SK-N-SH (cell line): ENCODE measurements around the gene MRC1. TPM values are rescaled to one million over a fixed set of nuclear protein-coding genes. Genes with fewer than 3 reads are reported as not detected.
"Not testable (repeated sequence)": the region's sequence is repeated elsewhere in the genome, so short reads cannot be mapped to it uniquely, and the experiment has no call there.

ENCODE experiments used
- CTCF ChIA-PET: fragments of 300-600, 350-600 bp; formaldehyde crosslinking; extraction: SDS; loops from one replicate; lab custom pipeline; 2021; lab: Yijun Ruan, JAX
- POLR2A ChIA-PET: fragments of 350-600 bp; sonication (Branson Sonifier 250); formaldehyde crosslinking; extraction: SDS; loops from one replicate; lab custom pipeline; 2020; ENCODE audit warnings: antibody characterized with exemption, inconsistent platforms; lab: Yijun Ruan, JAX
- DNase-seq: peaks from one replicate; pipeline ENCODE4 v3.0.0; 2012
- H2AFZ ChIP-seq: fragments of 200-600 bp; sonication (generic); 2 replicates; pipeline ENCODE4 v1.8.1; 2016; ENCODE audit warnings: antibody characterized with exemption, mild to moderate bottlenecking, low read depth
- H3F3A ChIP-seq: fragments of 200-600 bp; sonication (generic); replicated peaks from 2 replicates; pipeline ENCODE3; 2016; ENCODE audit warnings: antibody characterized with exemption, mild to moderate bottlenecking; ENCODE audit not compliant: insufficient read depth
- H3K27ac ChIP-seq, 2 experiments: fragments of 200-500 bp in 1 of 2; fragments of 200-600 bp in 1 of 2; sonication (Bioruptor generic) in 1 of 2; sonication (generic), shearing (Covaris generic) in 1 of 2; 2 replicates each; pipeline versions ENCODE4 v1.5.1 to v1.6.1; 2014 to 2016; ENCODE audit warnings: low read depth in 2 of 2, inconsistent platforms in 1 of 2, low read length in 1 of 2, mild to moderate bottlenecking in 1 of 2, mixed read lengths in 1 of 2
- H3K27me3 ChIP-seq: fragments of 200-600 bp; sonication (generic), shearing (Covaris generic); 2 replicates; pipeline ENCODE4 v1.6.1; 2016; ENCODE audit warnings: mixed run types; ENCODE audit not compliant: insufficient read depth
- H3K36me3 ChIP-seq, 2 experiments: fragments of 200-500 bp in 1 of 2; fragments of 200-600 bp in 1 of 2; sonication (Bioruptor generic) in 1 of 2; sonication (generic) in 1 of 2; replicated peaks in 1 of 2; 2 replicates each; pipeline versions ENCODE3 to v1.5.1; 2014 to 2016; ENCODE audit warnings: low read length in 1 of 2, mild to moderate bottlenecking in 1 of 2; ENCODE audit not compliant: insufficient read depth in 2 of 2, control insufficient read depth in 1 of 2
- H3K4me1 ChIP-seq, 2 experiments: fragments of 200-500 bp in 1 of 2; fragments of 200-600 bp in 1 of 2; sonication (Bioruptor generic) in 1 of 2; sonication (generic), shearing (Covaris generic) in 1 of 2; 2 replicates each; pipeline versions ENCODE4 v1.5.1 to v1.6.1; 2014 to 2016; ENCODE audit warnings: low read depth in 1 of 2, low read length in 1 of 2, mixed run types in 1 of 2; ENCODE audit not compliant: insufficient read depth in 2 of 2, control insufficient read depth in 1 of 2
- H3K4me2 ChIP-seq: fragments of 200-600 bp; sonication (generic), shearing (Covaris generic); 2 replicates; pipeline ENCODE4 v1.6.1; 2017; ENCODE audit warnings: mixed run types
- H3K4me3 ChIP-seq, 2 experiments: fragments of 200-500 bp in 1 of 2; fragments of 200-600 bp in 1 of 2; sonication (Bioruptor generic) in 1 of 2; sonication (generic), shearing (Covaris generic) in 1 of 2; 2 replicates each; pipeline versions ENCODE4 v1.5.1 to v1.8.1; 2014 to 2016; ENCODE audit warnings: low read depth in 2 of 2, inconsistent platforms in 1 of 2, low read length in 1 of 2, mild to moderate bottlenecking in 1 of 2, mixed read lengths in 1 of 2, moderate library complexity in 1 of 2
- H3K79me2 ChIP-seq: fragments of 200-600 bp; sonication (generic); 2 replicates; pipeline ENCODE4 v1.8.1; 2017; ENCODE audit warnings: mild to moderate bottlenecking; ENCODE audit not compliant: insufficient read depth
- H3K9ac ChIP-seq: fragments of 200-600 bp; sonication (generic); 2 replicates; pipeline ENCODE4 v1.6.1; 2017; ENCODE audit warnings: mixed run types
- H3K9me2 ChIP-seq: fragments of 200-600 bp; sonication (generic); 2 replicates; pipeline ENCODE4 v1.6.1; 2017; ENCODE audit warnings: mixed run types
- H3K9me3 ChIP-seq: fragments of 200-600 bp; sonication (generic); 2 replicates; pipeline ENCODE4 v1.6.1; 2017; ENCODE audit warnings: mixed run types, mild to moderate bottlenecking, moderate library complexity
- H4K20me1 ChIP-seq: fragments of 200-600 bp; sonication (generic); 2 replicates; pipeline ENCODE4 v1.6.1; 2017; ENCODE audit warnings: mild to moderate bottlenecking, mixed run types; ENCODE audit not compliant: insufficient read depth
- ELF1 ChIP-seq: IDR thresholded peaks from 2 replicates; pipeline ENCODE4 v1.4.0; 2012
- FOSL2 ChIP-seq: IDR thresholded peaks from 2 replicates; pipeline ENCODE4 v1.4.0; 2012; ENCODE audit warnings: low read depth, mild to moderate bottlenecking, moderate library complexity, borderline replicate concordance
- JUND ChIP-seq: IDR thresholded peaks from 2 replicates; pipeline ENCODE4 v1.4.0; 2012
- MAX ChIP-seq: IDR thresholded peaks from 2 replicates; pipeline ENCODE4 v1.4.0; 2012; ENCODE audit warnings: low read depth
- NFIC ChIP-seq: IDR thresholded peaks from 2 replicates; pipeline ENCODE4 v1.4.0; 2012; ENCODE audit warnings: borderline replicate concordance
- RAD21 ChIP-seq: IDR thresholded peaks from 2 replicates; pipeline ENCODE4 v1.6.1; 2012; ENCODE audit warnings: mild to moderate bottlenecking, low read length
- TEAD4 ChIP-seq: IDR thresholded peaks from 2 replicates; pipeline ENCODE4 v1.4.0; 2012; ENCODE audit warnings: mild to moderate bottlenecking, borderline replicate concordance; ENCODE audit not compliant: insufficient read depth
- ZBTB33 ChIP-seq: IDR thresholded peaks from 2 replicates; pipeline ENCODE4 v1.4.0; 2012; ENCODE audit warnings: low read depth, borderline replicate concordance
- WGBS: methylation state at CpG from one replicate; pipeline ENCODE4 v1.1.6; 2017; ENCODE audit warnings: low lambda C conversion rate; 5-methylcytosine and 5-hydroxymethylcytosine counted together
- polyA plus RNA-seq, 3 experiments: library from polyadenylated mRNA; depleted of rRNA; stranded (reverse); fragments of >200 nt; gene quantifications; 2 replicates each; pipeline ENCODE4 v1.2.3, GENCODE V29; 2012
- TF ChIP-seq, protein P1 (sequence below): IDR thresholded peaks from 2 replicates; pipeline ENCODE4 v1.6.1; 2012; ENCODE audit warnings: mild to moderate bottlenecking, low read depth, low read length, moderate library complexity

MRC1 gene
- polyA plus RNA-seq, 1 of the 3 experiments (the other 2 are of a cell fraction), result not detected

DNA sequence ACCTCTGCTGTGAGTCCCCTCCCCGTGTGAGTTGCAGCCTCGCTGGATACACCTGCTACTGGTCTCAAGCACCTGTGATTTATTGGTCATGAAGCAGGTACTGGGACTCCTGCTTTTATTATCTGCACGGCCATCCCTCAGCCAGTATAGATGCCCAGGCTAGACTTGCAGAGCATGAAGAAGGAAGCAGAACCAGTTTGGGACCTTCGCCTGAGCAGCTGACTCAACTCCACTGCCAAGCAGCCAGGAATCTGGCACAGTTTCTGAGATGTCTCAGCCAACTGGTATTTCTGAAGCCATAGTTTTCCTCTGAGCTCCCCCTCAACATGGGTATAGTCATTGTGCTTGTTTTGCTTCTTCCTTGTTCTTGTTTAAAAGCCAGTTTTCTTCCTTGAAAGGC is 114.6 kb downstream of the MRC1 start (continued):
- TF ChIP-seq ZBTB33 (0 out of 2 replicates have a peak, but pooled peaks have one; percentile 15), RAD21 (no peak), TEAD4 (peak; percentile 72; the same call in 1 of the 2 replicates), MAX (peak; percentile 48; the same call in 1 of the 2 replicates), ELF1 (peak; percentile 38; the same call in 1 of the 2 replicates), FOSL2 (peak; percentile 80), JUND (peak; percentile 70), NFIC (peak; percentile 92)
- TF ChIP-seq, all 33 proteins: peak for 11

DNA sequence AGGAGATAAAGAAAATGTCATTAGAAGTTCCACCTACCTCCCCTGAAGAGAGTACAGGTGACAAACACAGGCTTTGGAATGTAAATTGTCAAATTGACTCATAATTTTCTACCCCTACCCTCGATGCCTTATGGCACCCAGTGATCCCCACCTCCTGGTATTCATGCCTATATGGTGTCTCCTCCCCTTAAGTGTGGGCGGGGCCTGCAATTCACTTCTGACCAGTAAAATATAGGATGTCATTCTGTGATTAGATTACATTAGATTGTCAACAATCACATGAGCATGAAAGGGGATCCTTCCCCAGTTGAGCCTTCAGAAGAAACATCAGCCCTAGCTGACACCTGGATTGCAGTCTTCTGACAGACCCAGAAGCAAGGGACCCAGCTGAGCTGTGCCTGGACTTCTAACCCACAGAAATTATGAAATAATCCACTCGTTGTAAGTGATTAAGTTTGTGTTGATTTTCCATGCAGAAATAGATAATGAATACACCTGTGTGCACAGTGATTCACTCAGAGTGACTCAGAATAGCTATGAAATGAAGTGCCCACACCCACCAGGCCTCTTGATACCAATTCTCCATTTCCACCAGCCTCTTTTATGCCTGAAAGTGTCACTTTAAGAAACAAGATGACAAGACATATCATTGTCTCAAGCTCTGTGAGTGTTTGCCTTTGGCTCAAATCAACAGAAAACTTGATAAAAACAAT is 134.0 kb downstream of the MRC1 start:
- TF ChIP-seq, protein P1, sequence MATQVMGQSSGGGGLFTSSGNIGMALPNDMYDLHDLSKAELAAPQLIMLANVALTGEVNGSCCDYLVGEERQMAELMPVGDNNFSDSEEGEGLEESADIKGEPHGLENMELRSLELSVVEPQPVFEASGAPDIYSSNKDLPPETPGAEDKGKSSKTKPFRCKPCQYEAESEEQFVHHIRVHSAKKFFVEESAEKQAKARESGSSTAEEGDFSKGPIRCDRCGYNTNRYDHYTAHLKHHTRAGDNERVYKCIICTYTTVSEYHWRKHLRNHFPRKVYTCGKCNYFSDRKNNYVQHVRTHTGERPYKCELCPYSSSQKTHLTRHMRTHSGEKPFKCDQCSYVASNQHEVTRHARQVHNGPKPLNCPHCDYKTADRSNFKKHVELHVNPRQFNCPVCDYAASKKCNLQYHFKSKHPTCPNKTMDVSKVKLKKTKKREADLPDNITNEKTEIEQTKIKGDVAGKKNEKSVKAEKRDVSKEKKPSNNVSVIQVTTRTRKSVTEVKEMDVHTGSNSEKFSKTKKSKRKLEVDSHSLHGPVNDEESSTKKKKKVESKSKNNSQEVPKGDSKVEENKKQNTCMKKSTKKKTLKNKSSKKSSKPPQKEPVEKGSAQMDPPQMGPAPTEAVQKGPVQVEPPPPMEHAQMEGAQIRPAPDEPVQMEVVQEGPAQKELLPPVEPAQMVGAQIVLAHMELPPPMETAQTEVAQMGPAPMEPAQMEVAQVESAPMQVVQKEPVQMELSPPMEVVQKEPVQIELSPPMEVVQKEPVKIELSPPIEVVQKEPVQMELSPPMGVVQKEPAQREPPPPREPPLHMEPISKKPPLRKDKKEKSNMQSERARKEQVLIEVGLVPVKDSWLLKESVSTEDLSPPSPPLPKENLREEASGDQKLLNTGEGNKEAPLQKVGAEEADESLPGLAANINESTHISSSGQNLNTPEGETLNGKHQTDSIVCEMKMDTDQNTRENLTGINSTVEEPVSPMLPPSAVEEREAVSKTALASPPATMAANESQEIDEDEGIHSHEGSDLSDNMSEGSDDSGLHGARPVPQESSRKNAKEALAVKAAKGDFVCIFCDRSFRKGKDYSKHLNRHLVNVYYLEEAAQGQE, result no peak
- Histone ChIP-seq H3K79me2 (no peaks in the 10 kb centered on the region), H3K9ac (no peak overlapping the region), H3K4me3 (no peak overlapping the region), H3K9me2 (no peaks in the 10 kb centered on the region), H3K36me3 (no peaks in the 10 kb centered on the region), H3K27ac (no peak overlapping the region), H3K4me1 (no peaks in the 10 kb centered on the region; a peak in 1 of 4 replicates), H2AFZ (no peak overlapping the region), H3K27me3 (no peaks in the 10 kb centered on the region), H4K20me1 (no peaks in the 10 kb centered on the region), H3K4me2 (no peak overlapping the region), H3F3A (no peaks in the 10 kb centered on the region), H3K9me3 (no peaks in the 10 kb centered on the region)
- 11% methylated on average over 3 of the region's 3 CpGs for WGBS
- DNase-seq, result no peak
- POLR2A ChIA-PET, result no interaction called here
- CTCF ChIA-PET, result no interaction called here

DNA sequence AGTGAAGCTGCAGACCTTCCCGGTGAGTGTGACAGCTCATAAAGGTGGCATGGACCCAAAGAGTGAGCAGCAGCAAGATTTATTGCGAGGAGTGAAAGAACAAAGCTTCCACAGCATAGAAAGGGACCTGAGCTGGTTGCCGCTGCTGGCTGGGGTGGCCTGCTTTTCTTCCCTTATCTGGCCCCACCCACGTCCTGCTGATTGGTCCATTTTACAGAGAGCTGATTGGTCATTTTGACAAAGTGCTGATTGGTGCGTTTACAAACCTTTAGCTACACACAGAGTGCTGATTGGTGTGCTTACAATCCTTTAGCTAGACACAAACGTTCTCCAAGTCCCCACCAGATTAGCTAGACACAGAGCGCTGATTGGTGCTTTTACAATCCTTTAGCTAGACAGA is 141.1 kb downstream of the MRC1 start:
- H3F3A ChIP-seq, H3K4me2 ChIP-seq, H2AFZ ChIP-seq, H4K20me1 ChIP-seq, H3K36me3 ChIP-seq, H3K9me3 ChIP-seq, DNase-seq, H3K79me2 ChIP-seq, H3K4me1 ChIP-seq, H3K9me2 ChIP-seq, POLR2A ChIA-PET, H3K27me3 ChIP-seq, H3K27ac ChIP-seq, H3K9ac ChIP-seq, H3K4me3 ChIP-seq: not testable (repeated sequence)
- CTCF ChIA-PET, result interaction anchor here (0.9 kb wide), 1 partner anchor 11 kb away, joined by 3 read pairs; no protein-coding TSS in a partner anchor
- WGBS, result 56% methylated on average over 7 of the region's 7 CpGs
